Ishikawa (cell line): ENCODE data around the gene ZNF691.

Experiments used
- EGR1 ChIP-seq: IDR thresholded peaks from 2 replicates; pipeline ENCODE4 v1.6.1; 2012
- RAD21 ChIP-seq: IDR thresholded peaks from 2 replicates; pipeline ENCODE4 v1.6.1; 2012; ENCODE audit warnings: low read depth

GRCh38 chr1:42820813-42821212 lies 25.6 kb upstream of the ZNF691 start:
- no peak for TF ChIP-seq EGR1
- TF ChIP-seq RAD21: no peak
